Occipital lobe (tissue), 2 donors: ENCODE results near the gene IL1RAPL1. TPM values are rescaled to one million over a fixed set of nuclear protein-coding genes. Genes with fewer than 3 reads are reported as not detected.

ENCODE experiments used
- DNase-seq: peaks from one replicate; lab custom pipeline; 2025; lab: John Stamatoyannopoulos, UW
- total RNA-seq: library from RNA; depleted of rRNA; stranded (reverse); fragments of >200 nt; gene quantifications from one replicate; pipeline ENCODE4 v1.2.3, GENCODE V29; 2014

Gene IL1RAPL1
- total RNA-seq, 1 donor from 2014 or later, result 17.0 TPM

GRCh38 chrX:29744966-29745365 is 1157.7 kb downstream of the IL1RAPL1 start:
- no peak for DNase-seq

GRCh38 chrX:29746326-29746725 is 1159.1 kb downstream of the IL1RAPL1 start:
- DNase-seq, result no peak

GRCh38 chrX:29762006-29762405 is 1174.8 kb downstream of the IL1RAPL1 start:
- no peak for DNase-seq

- no peak for DNase-seq
Measured at GRCh38 chrX:29775890-29776289, 1188.6 kb downstream of the IL1RAPL1 start.

GRCh38 chrX:29787656-29788055 is 1200.4 kb downstream of the IL1RAPL1 start:
- DNase-seq, result no peak

GRCh38 chrX:29788991-29789699 is 1201.9 kb downstream of the IL1RAPL1 start:
- DNase-seq, result no peak

- no peak for DNase-seq
Measured at GRCh38 chrX:29792335-29792734, 1205.1 kb downstream of the IL1RAPL1 start.

- DNase-seq, result no peak
Measured at GRCh38 chrX:29797156-29797555, 1209.9 kb downstream of the IL1RAPL1 start.

- DNase-seq, result no peak
Measured at GRCh38 chrX:29798469-29798868, 1211.2 kb downstream of the IL1RAPL1 start.

- no peak for DNase-seq
Measured at GRCh38 chrX:29813174-29813573, 1225.9 kb downstream of the IL1RAPL1 start.

- DNase-seq, result no peak
Measured at GRCh38 chrX:29824176-29824906, 1237.1 kb downstream of the IL1RAPL1 start.

GRCh38 chrX:29826742-29827141 is 1239.5 kb downstream of the IL1RAPL1 start:
- no peak for DNase-seq

GRCh38 chrX:29834311-29834710 is 1247.1 kb downstream of the IL1RAPL1 start:
- no peak for DNase-seq

GRCh38 chrX:29834764-29835163 is 1247.5 kb downstream of the IL1RAPL1 start:
- no peak for DNase-seq

GRCh38 chrX:29841750-29842149 is 1254.5 kb downstream of the IL1RAPL1 start:
- no peak for DNase-seq

- no peak for DNase-seq
Measured at GRCh38 chrX:29842552-29842951, 1255.3 kb downstream of the IL1RAPL1 start.

GRCh38 chrX:29851857-29852605 is 1264.8 kb downstream of the IL1RAPL1 start:
- DNase-seq, result no peak

- DNase-seq, result no peak
Measured at GRCh38 chrX:29852767-29853166, 1265.5 kb downstream of the IL1RAPL1 start.

GRCh38 chrX:29858714-29859113 is 1271.5 kb downstream of the IL1RAPL1 start:
- no peak for DNase-seq

GRCh38 chrX:29862126-29862677 is 1275.0 kb downstream of the IL1RAPL1 start:
- no peak for DNase-seq

- DNase-seq, result no peak
Measured at GRCh38 chrX:29867971-29868370, 1280.7 kb downstream of the IL1RAPL1 start.

GRCh38 chrX:29869837-29870236 is 1282.6 kb downstream of the IL1RAPL1 start:
- DNase-seq, result no peak
